ENCODE results near the gene ERC2. TPM values are rescaled to one million over a fixed set of nuclear protein-coding genes. Genes with fewer than 3 reads are reported as not detected.

The ERC2 gene
- total and polyA plus RNA-seq, 11 donors: 0.16 to 3.8 (median 1.6) TPM

- ATAC-seq (no peak), DNase-seq (no peak)
- Histone ChIP-seq H3K27ac (no peak overlapping the region), H3K4me1 (peaks cover 0 to 5% (median 0%) of the 10 kb centered on the region in 12 donors), H3K9me3 (no peaks in the 10 kb centered on the region), H3K27me3 (no peaks in the 10 kb centered on the region), H3K36me3 (no peaks in the 10 kb centered on the region), H3K4me3 (no peak overlapping the region)
- intact Hi-C loops (cut with DNase I): no loop called here
- TF ChIP-seq POLR2A (IDR thresholded peaks at IDR 0.05) (no peak), CTCF (IDR thresholded peaks at IDR 0.05) (no peak)
Measured at GRCh38 chr3:56094170-56094569, 374.1 kb downstream of the ERC2 start.

- no peaks in the 10 kb centered on the region for H3K9me3 ChIP-seq
- no peaks in the 10 kb centered on the region for H3K4me1 ChIP-seq
- ATAC-seq (no peak), DNase-seq (no peak)
- no peak overlapping the region for H3K27ac ChIP-seq
- 81 to 91% (median 87%) methylated on average over 2 of the region's 2 CpGs for WGBS, 4 donors
- intact Hi-C loops (cut with DNase I): no loop called here
- H3K36me3 ChIP-seq: no peaks in the 10 kb centered on the region
- H3K4me3 ChIP-seq: no peak overlapping the region
- no peaks in the 10 kb centered on the region for H3K27me3 ChIP-seq
- TF ChIP-seq CTCF (IDR thresholded peaks at IDR 0.05) (no peak), POLR2A (IDR thresholded peaks at IDR 0.05) (no peak)
Measured at GRCh38 chr3:56089739-56090138, 378.5 kb downstream of the ERC2 start.

- H3K36me3 ChIP-seq: no peaks in the 10 kb centered on the region
- no peak for DNase-seq
- no peak for ATAC-seq
- 81 to 88% (median 86%) methylated on average over 10 of the region's 10 CpGs for WGBS, 4 donors
- no peaks in the 10 kb centered on the region for H3K9me3 ChIP-seq
- H3K27me3 ChIP-seq: no peaks in the 10 kb centered on the region
- no peak for TF ChIP-seq CTCF (IDR thresholded peaks at IDR 0.05)
- no peak for TF ChIP-seq POLR2A (IDR thresholded peaks at IDR 0.05)
- no peak overlapping the region for H3K4me3 ChIP-seq
- no peaks in the 10 kb centered on the region for H3K4me1 ChIP-seq
- intact Hi-C loops (cut with DNase I): no loop called here
- no peak overlapping the region for H3K27ac ChIP-seq
Measured at GRCh38 chr3:56087451-56088053, 380.7 kb downstream of the ERC2 start.

GRCh38 chr3:56086355-56086754 is 381.9 kb downstream of the ERC2 start:
- Histone ChIP-seq H3K4me3 (no peak overlapping the region), H3K9me3 (no peaks in the 10 kb centered on the region), H3K27me3 (no peaks in the 10 kb centered on the region), H3K36me3 (no peaks in the 10 kb centered on the region), H3K4me1 (no peaks in the 10 kb centered on the region), H3K27ac (no peak overlapping the region)
- WGBS, 4 donors: 50 to 57% (median 54%) methylated on average over 1 of the region's 1 CpG
- ATAC-seq (no peak), DNase-seq (no peak)
- intact Hi-C loops (cut with DNase I): no loop called here
- no peak for TF ChIP-seq CTCF (IDR thresholded peaks at IDR 0.05)
- no peak for TF ChIP-seq POLR2A (IDR thresholded peaks at IDR 0.05)

Measured in heart left ventricle (tissue), 16 donors.